ENCODE results near the gene DCC. TPM values are rescaled to one million over a fixed set of nuclear protein-coding genes. Genes with fewer than 3 reads are reported as not detected.

DCC gene
- total and polyA plus RNA-seq, 2 donors from 2014 or later: 3.9 TPM; not detected in 1

GRCh38 chr18:52553441-52553840 is 213.4 kb downstream of the DCC start:
- Histone ChIP-seq H3K36me3 (ENCODE audit: control insufficient read depth in 2 of 3, insufficient read depth in 3 of 3, low read length in 3 of 3) (no peaks in the 10 kb centered on the region), H3K4me1 (ENCODE audit: control insufficient read depth in 2 of 3, insufficient read depth in 2 of 3, low read depth in 1 of 3, low read length in 3 of 3) (no peaks in the 10 kb centered on the region), H3K9me3 (ENCODE audit: control insufficient read depth in 2 of 3, insufficient read depth in 1 of 3, low read length in 3 of 3) (no peaks in the 10 kb centered on the region), H3K27me3 (ENCODE audit: control insufficient read depth, insufficient read depth, low read length) (no peaks in the 10 kb centered on the region), H3K27ac (ENCODE audit: low read depth in 2 of 2, low read length in 2 of 2) (no peak overlapping the region), H3K4me3 (ENCODE audit: low read length in 3 of 3) (no peak overlapping the region), H3K9ac (ENCODE audit: low read length in 3 of 3) (no peak overlapping the region)
- no peak for TF ChIP-seq CTCF (IDR thresholded peaks at IDR 0.05; ENCODE audit: borderline replicate concordance, extremely low read depth, insufficient read depth)
- intact Hi-C loops (cut with DNase I): no loop called here
- no peak for FAIRE-seq
- DNase-seq: no peak

- intact Hi-C loops (cut with DNase I): no loop called here
- TF ChIP-seq CTCF (IDR thresholded peaks at IDR 0.05; ENCODE audit: borderline replicate concordance, extremely low read depth, insufficient read depth): no peak
- H3K36me3 ChIP-seq (ENCODE audit: control insufficient read depth in 2 of 3, insufficient read depth in 3 of 3, low read length in 3 of 3): no peaks in the 10 kb centered on the region
- H3K4me1 ChIP-seq (ENCODE audit: control insufficient read depth in 2 of 3, insufficient read depth in 2 of 3, low read depth in 1 of 3, low read length in 3 of 3): no peaks in the 10 kb centered on the region
- no peak overlapping the region for H3K9ac ChIP-seq (ENCODE audit: low read length in 3 of 3)
- H3K9me3 ChIP-seq (ENCODE audit: control insufficient read depth in 2 of 3, insufficient read depth in 1 of 3, low read length in 3 of 3): no peaks in the 10 kb centered on the region
- H3K27ac ChIP-seq (ENCODE audit: low read depth in 2 of 2, low read length in 2 of 2): no peak overlapping the region
- no peak overlapping the region for H3K4me3 ChIP-seq (ENCODE audit: low read length in 3 of 3)
- no peak for FAIRE-seq
- no peaks in the 10 kb centered on the region for H3K27me3 ChIP-seq (ENCODE audit: control insufficient read depth, insufficient read depth, low read length)
- no peak for DNase-seq
These were observed 214.2 kb downstream of the DCC start for GRCh38 chr18:52554180-52554579.

GRCh38 chr18:52567360-52567759 is 227.4 kb downstream of the DCC start:
- DNase-seq (no peak), FAIRE-seq (no peak)
- intact Hi-C loops (cut with DNase I): no loop called here
- Histone ChIP-seq H3K36me3 (ENCODE audit: control insufficient read depth in 2 of 3, insufficient read depth in 3 of 3, low read length in 3 of 3) (no peaks in the 10 kb centered on the region), H3K27me3 (ENCODE audit: control insufficient read depth, insufficient read depth, low read length) (no peaks in the 10 kb centered on the region), H3K27ac (ENCODE audit: low read depth in 2 of 2, low read length in 2 of 2) (no peak overlapping the region), H3K9ac (ENCODE audit: low read length in 3 of 3) (no peak overlapping the region), H3K4me1 (ENCODE audit: control insufficient read depth in 2 of 3, insufficient read depth in 2 of 3, low read depth in 1 of 3, low read length in 3 of 3) (no peaks in the 10 kb centered on the region), H3K9me3 (ENCODE audit: control insufficient read depth in 2 of 3, insufficient read depth in 1 of 3, low read length in 3 of 3) (no peaks in the 10 kb centered on the region), H3K4me3 (ENCODE audit: low read length in 3 of 3) (no peak overlapping the region)
- no peak for TF ChIP-seq CTCF (IDR thresholded peaks at IDR 0.05; ENCODE audit: borderline replicate concordance, extremely low read depth, insufficient read depth)

DNA sequence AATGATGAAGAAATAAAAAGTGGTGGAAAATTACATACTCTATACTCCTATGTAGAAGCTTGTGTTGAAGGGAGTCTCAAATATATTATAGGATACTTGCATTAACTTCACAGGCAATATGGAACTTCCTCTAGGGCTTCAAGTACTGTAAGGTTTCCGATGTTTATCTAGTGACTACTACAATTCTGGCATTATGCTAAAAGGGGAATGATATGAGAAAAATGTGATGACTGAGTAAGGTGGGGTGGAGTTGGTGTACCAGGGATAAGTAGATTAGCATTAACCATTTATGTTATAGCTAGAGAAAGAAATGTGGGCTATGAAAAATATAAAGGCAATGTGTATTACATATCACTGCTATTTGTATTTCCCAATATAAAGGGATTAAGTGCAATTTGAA is 229.5 kb downstream of the DCC start:
- Histone ChIP-seq H3K27me3 (ENCODE audit: control insufficient read depth, insufficient read depth, low read length) (no peaks in the 10 kb centered on the region), H3K36me3 (ENCODE audit: control insufficient read depth in 2 of 3, insufficient read depth in 3 of 3, low read length in 3 of 3) (no peaks in the 10 kb centered on the region), H3K4me1 (ENCODE audit: control insufficient read depth in 2 of 3, insufficient read depth in 2 of 3, low read depth in 1 of 3, low read length in 3 of 3) (no peaks in the 10 kb centered on the region), H3K9me3 (ENCODE audit: control insufficient read depth in 2 of 3, insufficient read depth in 1 of 3, low read length in 3 of 3) (no peaks in the 10 kb centered on the region), H3K27ac (ENCODE audit: low read depth in 2 of 2, low read length in 2 of 2) (no peak overlapping the region), H3K4me3 (ENCODE audit: low read length in 3 of 3) (no peak overlapping the region), H3K9ac (ENCODE audit: low read length in 3 of 3) (no peak overlapping the region)
- intact Hi-C loops (cut with DNase I): no loop called here
- TF ChIP-seq CTCF (IDR thresholded peaks at IDR 0.05; ENCODE audit: borderline replicate concordance, extremely low read depth, insufficient read depth): no peak
- DNase-seq (no peak), FAIRE-seq (no peak)

Measured in kidney (tissue), 14 donors.